ENCODE measurements around the gene TBC1D30. TPM values are rescaled to one million over a fixed set of nuclear protein-coding genes. Genes with fewer than 3 reads are reported as not detected.
A peak's percentile ranks its signal among the peaks of the same experiment; 100 is the strongest.

TBC1D30 gene
- total and polyA plus RNA-seq, 4 donors = 0.46 to 2.2 (median 0.70) TPM

- TF ChIP-seq REST (IDR thresholded peaks at IDR 0.05) (no peak), FOXA1 (IDR thresholded peaks at IDR 0.05) (no peak)
Measured at GRCh38 chr12:64781280-64782190, 42.9 kb upstream of the TBC1D30 start (continued).

GRCh38 chr12:64782191-64782876 is 42.1 kb upstream of the TBC1D30 start:
- no peaks in the 10 kb centered on the region for H3K27me3 ChIP-seq (ENCODE audit: control insufficient read depth in 4 of 4, insufficient read depth in 4 of 4, low read length in 3 of 4)

More at GRCh38 chr12:64782191-64782876, 42.1 kb upstream of the TBC1D30 start:
- 65% methylated on average over 6 of the region's 6 CpGs for WGBS
- H3K9me3 ChIP-seq (ENCODE audit: control insufficient read depth in 4 of 4, low read length in 3 of 4) = no peaks in the 10 kb centered on the region
- no peak for TF ChIP-seq RXRA (IDR thresholded peaks at IDR 0.05)
- no peak for TF ChIP-seq EGR1 (IDR thresholded peaks at IDR 0.05; ENCODE audit: low read depth in 2 of 2)
- TF ChIP-seq HNF4A (conservative IDR thresholded peaks at IDR 0.05) = no peak
- no peak for TF ChIP-seq FOXA2 (IDR thresholded peaks at IDR 0.05)
- no peak for TF ChIP-seq ZBTB33 (IDR thresholded peaks at IDR 0.05)
- no peak for TF ChIP-seq TAF1 (conservative IDR thresholded peaks at IDR 0.05)
- no peak for TF ChIP-seq MAX (IDR thresholded peaks at IDR 0.05)
- no peak for TF ChIP-seq RAD21 (IDR thresholded peaks at IDR 0.05)
- TF ChIP-seq REST (IDR thresholded peaks at IDR 0.05) = no peak
- TF ChIP-seq CTCF (IDR thresholded peaks at IDR 0.05; ENCODE audit: low read depth, low read length, missing input control) = no peak
- no peak for TF ChIP-seq HNF4G (IDR thresholded peaks at IDR 0.05)
- TF ChIP-seq NR2F2 (IDR thresholded peaks at IDR 0.05) = no peak
- TF ChIP-seq JUND (IDR thresholded peaks at IDR 0.05) = no peak
- H3K36me3 ChIP-seq (ENCODE audit: control insufficient read depth in 4 of 4, insufficient read depth in 3 of 4, low read depth in 1 of 4, low read length in 3 of 4) = peaks cover 0 to 2% (median 0%) of the 10 kb centered on the region in 4 donors
- peak overlapping the region in 1 of 2 donors; percentile 31 for H3K9ac ChIP-seq (ENCODE audit: low read depth in 1 of 2, low read length in 2 of 2)
- peak overlapping the region in 1 of 3 donors; percentile 71 for H3K4me3 ChIP-seq (ENCODE audit: low read depth in 1 of 3, low read length in 3 of 3)
- H3K4me1 ChIP-seq (ENCODE audit: control insufficient read depth in 4 of 4, insufficient read depth in 4 of 4, low read length in 3 of 4) = peaks cover 6 to 12% (median 10%) of the 10 kb centered on the region in 4 donors
- DNase-seq (ENCODE audit: low spot score) = no peak
- no peak overlapping the region for H3K27ac ChIP-seq (ENCODE audit: low read depth in 1 of 2, low read length in 2 of 2)
